CD4-positive, alpha-beta T cell treated with Interleukin-4 for 1 hour (primary cell): Measurements from ENCODE around the gene PAX8.

Source experiments
- DNase-seq, 2 donors: peaks; one replicate each; pipeline ENCODE4 v3.0.0-alpha.2; 2020 to 2022

PAX8 gene

GRCh38 chr2:113219889-113220641, 58.7 kb downstream of the PAX8 start:
- peak in 1 of 2 donors; percentile 45 for DNase-seq

GRCh38 chr2:113219525-113219888, 59.2 kb downstream of the PAX8 start:
- no peak for DNase-seq

- no peak for DNase-seq
Measured at GRCh38 chr2:113219092-113219441, 59.7 kb downstream of the PAX8 start.

GRCh38 chr2:113218283-113219091, 60.2 kb downstream of the PAX8 start:
- DNase-seq = peak in 1 of 2 donors; percentile 60

GRCh38 chr2:113217455-113218282, 61.1 kb downstream of the PAX8 start:
- no peak for DNase-seq

- no peak for DNase-seq
Measured at GRCh38 chr2:113216891-113217454, 61.7 kb downstream of the PAX8 start.

GRCh38 chr2:113216321-113216720, 62.4 kb downstream of the PAX8 start:
- no peak for DNase-seq

GRCh38 chr2:113215056-113215455, 63.7 kb downstream of the PAX8 start:
- DNase-seq = no peak

GRCh38 chr2:113214141-113214540, 64.6 kb downstream of the PAX8 start:
- no peak for DNase-seq

- DNase-seq = no peak
Measured at GRCh38 chr2:113213061-113213930, 65.4 kb downstream of the PAX8 start.

GRCh38 chr2:113212245-113213060, 66.3 kb downstream of the PAX8 start:
- DNase-seq = no peak

- DNase-seq = no peak
Measured at GRCh38 chr2:113211226-113212105, 67.3 kb downstream of the PAX8 start.

- no peak for DNase-seq
Measured at GRCh38 chr2:113209646-113210171, 69.0 kb downstream of the PAX8 start.

GRCh38 chr2:113209011-113209645, 69.6 kb downstream of the PAX8 start:
- DNase-seq = no peak

GRCh38 chr2:113208396-113208795, 70.3 kb downstream of the PAX8 start:
- no peak for DNase-seq

- no peak for DNase-seq
Measured at GRCh38 chr2:113207021-113207420, 71.7 kb downstream of the PAX8 start.

- DNase-seq = no peak
Measured at GRCh38 chr2:113206251-113206650, 72.5 kb downstream of the PAX8 start.

GRCh38 chr2:113203901-113204519, 74.7 kb downstream of the PAX8 start:
- peak; percentile 81 to 82 for DNase-seq

GRCh38 chr2:113203217-113203530, 75.5 kb downstream of the PAX8 start:
- DNase-seq = no peak
